PC-9 (cell line): ENCODE data around the gene AKR7A2.

Experiments used
- CTCF ChIP-seq: fragments of 200-600 bp; sonication (generic); conservative IDR thresholded peaks from 2 replicates; pipeline ENCODE4 v1.6.1; 2017; ENCODE audit warnings: mixed run types, antibody characterized with exemption, mild to moderate bottlenecking, moderate library complexity
- EZH2 ChIP-seq: fragments of 200-600 bp; sonication (generic); IDR thresholded peaks from 2 replicates; pipeline ENCODE4 v1.8.0; 2017; ENCODE audit warnings: antibody characterized with exemption, low read depth

DNA sequence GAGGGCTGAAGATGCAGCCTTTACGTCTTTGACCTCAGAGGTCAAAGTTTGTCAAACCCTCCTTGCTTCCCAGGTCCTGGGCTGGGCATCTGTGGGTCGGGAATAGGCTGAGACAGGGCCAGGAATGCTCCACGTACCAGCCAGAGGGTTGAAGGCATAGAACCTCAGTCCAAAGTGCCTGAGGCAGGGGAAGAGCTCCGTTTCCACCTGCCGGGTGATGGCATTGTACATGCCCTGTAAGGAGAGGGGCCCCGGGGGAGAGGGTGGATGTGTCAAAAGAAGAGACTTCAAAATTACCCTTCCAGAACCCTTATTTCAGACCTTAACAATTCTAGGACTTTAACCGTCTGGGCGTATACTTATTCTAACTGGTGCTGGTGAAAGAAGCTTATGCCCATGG is 27.1 kb downstream of the AKR7A2 start:
- TF ChIP-seq CTCF (no peak), EZH2 (no peak)
